GM18498 (cell line): ENCODE data around the gene RPLP1.

Experiments used
- ATAC-seq: cut with Tn5 transposase; IDR thresholded peaks from one replicate; pipeline ENCODE4 v1.9.1; 2021; ENCODE audit warnings: mild to moderate bottlenecking, moderate library complexity; ENCODE audit not compliant: unreplicated experiment

RPLP1 gene

DNA sequence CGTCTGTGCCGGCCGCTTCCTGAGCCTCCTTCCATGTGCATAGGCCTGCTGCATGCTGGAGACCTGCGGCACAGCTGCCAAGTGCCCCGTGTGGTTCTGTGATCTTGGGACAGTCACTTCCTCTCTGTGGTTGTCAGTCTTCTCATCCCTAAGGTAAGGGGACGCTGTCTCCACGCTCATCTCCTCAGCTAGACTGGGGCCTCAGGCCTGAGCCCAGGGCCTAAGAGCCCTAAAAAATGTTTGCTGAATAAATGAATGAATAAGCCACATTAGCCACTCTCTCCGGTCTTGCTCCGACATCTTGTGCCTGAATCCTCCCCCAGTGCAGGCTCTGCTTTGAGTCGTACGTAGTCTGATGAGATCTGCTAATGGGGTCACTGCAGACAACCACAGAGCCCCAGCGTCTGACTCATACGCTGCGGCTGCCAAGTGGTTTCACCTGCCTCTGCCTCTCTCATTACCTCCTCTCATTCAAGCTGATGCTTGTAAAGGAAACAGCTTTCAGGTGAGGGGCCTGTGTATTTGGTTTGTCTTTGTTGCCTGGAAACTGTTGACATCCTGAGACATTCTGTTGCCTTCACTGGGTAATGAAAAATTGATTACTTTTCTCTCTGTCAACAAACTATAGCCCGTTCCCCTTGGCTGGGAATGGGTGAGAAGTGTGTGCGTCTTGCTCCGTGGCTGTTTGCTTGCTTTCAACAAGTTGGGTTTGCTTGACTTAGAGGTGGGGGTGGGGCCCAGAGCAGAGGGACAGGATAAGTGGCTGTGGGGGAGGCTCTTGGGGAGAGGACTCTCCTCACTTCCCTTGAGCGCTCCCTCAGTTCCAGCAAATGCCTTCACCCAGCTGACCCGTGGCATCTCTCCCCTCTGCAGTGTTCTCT, 15.9 kb downstream of the RPLP1 start:
- no peak for ATAC-seq

DNA sequence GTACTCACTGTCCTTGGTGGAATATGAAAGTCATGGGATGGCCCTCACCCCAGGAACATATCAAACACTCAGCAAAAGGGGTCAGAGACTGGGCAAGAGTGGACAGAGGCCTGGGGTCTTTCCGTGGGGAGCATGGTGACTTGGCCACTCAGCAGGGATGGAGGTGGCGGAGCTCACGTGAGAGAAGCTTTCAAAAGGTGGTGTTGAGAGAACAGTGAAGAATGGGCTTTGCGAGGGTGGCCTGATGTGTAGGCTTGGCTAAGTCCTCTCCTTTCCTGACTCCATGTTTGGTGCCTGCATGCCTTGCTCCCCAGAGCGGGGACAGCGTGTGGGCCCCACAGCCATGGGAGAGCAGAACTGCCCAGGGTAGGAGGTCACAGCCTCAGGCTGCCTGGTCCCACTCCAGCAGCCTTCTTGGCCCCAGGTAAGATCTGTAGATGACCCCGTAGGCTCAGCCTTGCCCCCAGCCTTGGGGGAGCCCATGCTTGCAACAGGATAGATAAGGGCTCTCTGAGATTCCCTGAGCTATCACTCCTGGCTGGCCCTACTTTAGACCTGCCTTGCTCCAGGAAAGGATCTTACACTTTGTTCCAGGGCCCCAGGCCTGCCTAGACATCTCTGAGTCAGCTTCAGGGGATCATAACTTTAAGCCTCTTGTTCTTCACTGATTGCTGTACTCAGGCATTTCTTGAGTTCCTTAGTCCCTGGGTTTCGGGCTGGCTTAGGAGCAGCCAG, 17.0 kb downstream of the RPLP1 start:
- ATAC-seq, result no peak

DNA sequence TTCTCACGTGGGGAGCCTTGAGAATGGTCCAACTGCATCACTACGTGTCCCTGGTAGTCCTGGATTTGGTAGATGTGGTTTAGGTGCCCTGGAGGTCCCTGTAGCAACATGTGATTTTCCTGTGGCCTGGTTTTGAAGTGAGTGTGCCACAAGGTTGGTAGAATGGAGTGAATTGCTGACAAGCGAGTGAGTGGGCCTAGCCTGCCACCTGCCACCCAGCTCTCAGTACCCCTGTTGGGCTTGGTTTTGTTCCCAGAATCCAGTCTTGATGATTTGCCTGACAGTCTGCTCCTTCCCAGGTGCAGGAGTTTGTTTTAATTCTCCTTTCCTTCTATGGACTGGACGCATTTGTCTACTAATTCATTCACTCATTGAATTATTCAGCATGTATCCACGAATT, 19.4 kb downstream of the RPLP1 start:
- ATAC-seq, result no peak

DNA sequence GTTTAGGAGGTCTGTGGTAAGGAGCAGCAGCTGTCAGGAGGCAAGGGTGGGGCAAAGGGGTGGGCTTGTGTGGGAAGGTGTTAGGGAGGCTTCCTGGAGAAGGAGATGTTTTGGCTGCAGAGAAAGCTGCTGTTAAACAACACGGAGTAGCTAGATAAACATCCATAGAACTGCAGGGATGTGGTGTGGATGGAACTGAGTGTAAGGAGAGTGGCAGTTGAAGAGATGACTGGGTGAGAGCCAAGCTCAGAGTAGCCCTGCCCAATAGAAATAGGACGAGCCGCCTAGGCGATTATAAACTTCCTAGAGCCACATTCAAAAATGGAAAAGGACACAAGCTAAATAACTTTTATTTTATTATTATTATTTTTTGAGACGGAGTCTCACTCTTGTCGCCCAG, 19.9 kb downstream of the RPLP1 start:
- no peak for ATAC-seq

DNA sequence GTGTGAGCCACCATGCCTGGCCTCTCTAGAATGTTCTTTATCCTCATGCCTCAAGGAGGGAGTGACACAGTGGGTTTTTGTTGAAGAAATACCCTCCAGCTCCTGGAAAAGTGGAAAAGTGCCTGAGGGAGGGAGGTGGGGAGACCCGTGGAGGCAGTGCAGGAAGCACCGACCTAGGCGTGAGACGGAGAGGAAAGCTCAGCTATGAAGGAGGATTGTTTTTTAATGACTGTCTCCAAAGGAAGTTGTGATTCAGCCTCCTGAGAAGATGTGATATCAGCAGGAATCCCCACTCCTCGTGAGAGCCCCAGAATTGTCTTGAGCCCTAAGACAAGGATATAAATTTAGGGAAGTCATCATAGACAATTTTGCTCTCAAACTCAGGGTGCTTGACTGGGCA, 21.7 kb downstream of the RPLP1 start:
- ATAC-seq, result no peak

DNA sequence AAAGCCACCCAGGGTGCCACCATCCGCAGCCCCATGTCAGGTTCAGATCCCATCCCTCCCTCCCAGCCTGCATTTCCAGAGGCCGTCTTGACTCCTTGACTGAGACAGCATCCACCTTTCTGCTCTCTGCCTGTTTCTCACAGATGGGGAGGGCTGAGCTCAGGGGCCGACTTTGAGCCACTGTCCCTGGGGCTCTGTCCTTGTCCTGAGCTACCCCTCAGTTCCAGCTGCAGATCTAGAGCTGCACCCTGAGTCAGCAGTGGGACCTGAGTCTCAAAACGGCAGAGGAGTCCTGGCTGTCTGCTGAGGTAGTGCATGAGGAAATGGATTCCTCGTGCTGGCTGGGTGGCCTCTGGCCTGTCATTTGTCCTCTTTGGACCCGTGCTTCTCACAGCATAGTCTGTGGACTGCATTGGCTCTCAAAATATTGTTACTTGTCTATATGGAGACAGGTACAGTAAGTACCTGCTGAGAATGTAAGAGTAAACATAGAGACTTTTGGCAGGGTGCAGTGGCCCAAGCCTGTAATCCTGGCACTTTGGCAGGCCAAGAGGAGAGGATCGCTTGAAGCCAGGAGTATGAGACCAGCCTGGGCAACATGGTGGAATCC, 22.3 kb downstream of the RPLP1 start:
- no peak for ATAC-seq

DNA sequence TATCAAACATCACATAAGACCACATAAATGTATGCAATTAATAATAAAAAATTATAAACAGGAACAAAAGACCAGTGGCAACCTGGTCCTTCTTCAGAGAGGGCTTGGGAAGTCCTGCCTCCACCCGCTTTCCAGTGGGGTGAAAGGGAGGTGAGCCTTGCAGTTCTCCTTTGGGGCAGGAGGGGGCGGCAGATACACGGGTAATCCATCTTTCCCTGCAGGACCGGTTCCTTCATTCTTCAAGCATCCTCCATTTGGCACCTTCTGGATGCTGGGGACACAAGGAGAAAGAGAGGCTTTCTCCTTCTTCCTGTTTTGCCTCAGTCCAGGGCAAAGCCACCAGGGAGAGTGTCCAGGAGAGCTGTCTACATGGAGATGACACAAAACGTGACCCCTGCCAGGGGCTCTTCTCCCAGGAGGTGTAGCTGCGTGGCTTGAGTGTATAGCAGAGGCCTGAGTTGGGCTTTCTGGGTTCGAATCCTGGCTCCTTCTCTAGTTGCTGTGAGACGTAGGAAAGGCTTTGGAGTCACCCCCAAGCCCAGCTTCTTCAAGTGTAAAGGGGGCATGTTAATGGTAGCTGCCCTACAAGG, 23.2 kb downstream of the RPLP1 start:
- ATAC-seq, result no peak

DNA sequence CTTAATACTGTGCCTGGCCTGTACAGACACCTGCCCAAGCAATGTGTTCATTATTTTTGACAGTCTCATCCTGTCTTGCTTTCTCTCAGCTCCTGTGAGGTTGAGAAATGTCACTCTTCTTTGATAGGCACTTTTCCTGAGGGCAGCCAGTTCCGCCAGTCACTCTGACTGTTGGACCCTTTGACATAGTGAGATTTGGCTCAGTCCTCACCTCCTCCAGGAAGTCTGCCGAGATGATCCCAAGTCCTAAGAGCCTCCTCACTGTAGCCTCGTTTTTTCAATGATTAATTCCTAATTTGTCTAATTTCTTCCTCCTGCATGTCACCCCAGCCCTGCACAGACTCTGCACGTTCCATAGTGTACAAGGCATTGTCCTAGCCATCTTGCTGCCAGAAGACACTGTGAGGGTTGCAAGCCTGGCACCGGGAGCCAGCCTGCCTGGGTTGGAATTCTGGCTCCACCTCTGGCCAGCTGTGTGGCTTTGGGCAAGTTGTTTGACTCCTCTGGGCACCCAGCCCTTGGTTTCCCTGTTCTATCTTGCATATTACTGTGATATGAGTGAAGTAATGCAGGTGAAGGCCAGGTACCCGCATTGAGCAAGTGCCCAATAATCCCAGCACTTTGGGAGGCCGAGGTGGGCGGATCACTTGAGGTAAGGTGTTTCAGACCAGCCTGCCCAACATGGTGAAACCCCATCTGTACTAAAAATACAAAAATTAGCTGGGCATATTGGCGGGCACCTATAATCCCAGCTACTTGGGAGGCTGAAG, 24.3 kb downstream of the RPLP1 start:
- ATAC-seq, result no peak

DNA sequence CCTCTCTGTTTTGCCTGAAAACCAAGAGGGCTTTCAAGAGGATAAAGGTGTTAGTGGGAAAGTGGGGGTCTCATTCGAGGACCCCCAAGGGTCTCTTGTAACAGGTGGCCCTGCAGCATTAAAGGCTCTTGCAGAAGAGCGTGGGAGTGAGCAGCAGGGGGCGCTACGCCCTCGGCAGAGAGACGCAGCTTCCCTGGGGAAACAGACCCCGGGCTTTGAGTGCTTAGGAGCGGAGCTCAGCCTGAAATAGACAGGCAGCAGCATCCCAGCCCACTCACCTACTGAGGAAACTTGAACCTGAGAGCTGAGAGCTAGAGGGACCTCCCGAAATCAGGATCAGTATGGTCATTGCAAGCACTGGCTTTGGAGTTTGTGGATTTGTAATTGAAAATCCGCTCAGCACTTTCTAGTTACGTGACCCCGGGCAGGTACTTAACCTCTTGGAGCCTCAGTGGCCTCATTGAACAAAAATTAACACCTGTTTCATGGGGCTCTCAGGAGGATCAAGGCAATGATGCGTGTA, 25.7 kb downstream of the RPLP1 start:
- no peak for ATAC-seq

DNA sequence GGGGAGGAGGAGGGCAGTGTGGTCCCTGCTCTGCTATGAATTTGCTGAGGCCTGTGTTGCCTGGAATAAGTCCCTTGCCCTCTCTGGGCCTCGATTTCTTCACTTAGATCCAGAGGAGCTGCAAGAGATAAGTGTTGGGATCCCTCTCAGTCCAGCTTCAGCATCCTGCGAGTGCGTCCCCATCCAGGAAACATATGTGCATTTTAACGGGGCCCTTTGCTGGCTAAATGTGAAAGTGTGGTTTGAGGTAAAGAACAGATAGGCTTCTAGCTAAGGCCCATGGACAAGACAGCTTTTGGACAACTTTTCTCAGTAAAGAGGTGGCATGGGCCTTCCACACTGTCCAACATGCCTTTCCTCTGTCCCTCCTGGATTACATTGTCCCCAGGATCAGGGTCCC, 26.5 kb downstream of the RPLP1 start:
- ATAC-seq, result no peak

DNA sequence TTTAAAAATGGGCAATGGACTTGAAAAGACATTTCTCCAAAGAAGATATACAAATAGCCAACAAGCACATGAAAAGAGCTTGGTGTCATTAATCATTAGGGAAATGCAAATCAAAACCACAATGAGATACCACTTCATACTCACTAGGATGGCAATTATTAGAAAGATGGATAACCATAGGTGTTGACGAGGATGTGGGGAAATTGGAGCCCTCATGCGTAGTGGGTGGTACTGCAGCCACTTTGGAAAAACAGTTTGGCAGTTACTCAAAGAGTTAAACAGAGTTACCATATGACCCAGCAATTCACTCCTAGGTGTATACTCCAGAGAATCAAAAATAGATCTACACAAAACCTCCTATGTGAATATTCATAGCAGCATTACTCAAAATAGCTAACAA, 27.4 kb downstream of the RPLP1 start:
- no peak for ATAC-seq

DNA sequence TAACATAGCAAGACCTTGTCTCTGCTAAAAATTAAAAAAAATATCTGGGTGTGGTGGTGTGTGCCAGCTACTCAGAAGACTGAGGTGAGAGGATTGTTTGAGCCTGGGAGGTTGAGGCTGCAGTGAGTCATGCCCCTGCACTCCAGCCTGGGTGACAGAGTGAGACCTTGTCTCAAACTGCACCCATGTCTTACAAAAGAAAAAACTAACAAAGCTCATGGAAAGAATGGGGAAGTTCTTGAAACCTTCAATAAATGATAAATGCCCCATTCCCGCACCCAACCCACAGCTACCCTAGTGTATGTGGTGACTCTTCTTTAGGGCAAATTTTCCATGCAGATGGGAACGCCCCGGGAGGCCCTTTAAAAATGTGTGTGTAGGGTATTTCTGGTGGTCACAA, 28.3 kb downstream of the RPLP1 start:
- ATAC-seq, result no peak

DNA sequence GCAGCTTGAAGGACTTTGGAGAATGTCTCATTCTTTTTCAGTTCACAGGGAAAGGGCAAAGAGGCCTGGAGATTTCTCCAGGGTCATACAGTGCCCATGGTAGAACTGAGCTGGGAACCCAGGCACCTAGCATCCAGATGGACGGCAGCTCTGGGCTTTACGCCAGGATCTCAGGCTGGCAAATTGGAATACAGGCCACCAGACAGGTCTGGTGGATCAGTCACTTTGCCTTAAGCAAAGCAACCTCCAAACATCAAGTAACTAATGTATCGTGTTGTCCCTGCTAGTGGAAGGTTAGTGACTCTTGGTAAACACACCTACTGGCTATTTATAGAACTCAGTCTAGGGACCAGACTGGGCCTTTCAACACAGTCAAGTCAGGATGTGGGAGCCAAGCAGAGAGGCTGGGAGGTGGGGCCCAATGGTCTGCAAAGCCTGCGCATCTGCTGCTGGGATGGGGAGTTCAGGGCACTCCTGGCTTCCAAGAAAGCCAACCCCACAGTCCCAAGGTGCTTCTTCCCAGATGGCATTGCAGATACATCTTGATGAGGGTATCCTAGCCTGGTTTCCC, 30.2 kb downstream of the RPLP1 start:
- no peak for ATAC-seq

DNA sequence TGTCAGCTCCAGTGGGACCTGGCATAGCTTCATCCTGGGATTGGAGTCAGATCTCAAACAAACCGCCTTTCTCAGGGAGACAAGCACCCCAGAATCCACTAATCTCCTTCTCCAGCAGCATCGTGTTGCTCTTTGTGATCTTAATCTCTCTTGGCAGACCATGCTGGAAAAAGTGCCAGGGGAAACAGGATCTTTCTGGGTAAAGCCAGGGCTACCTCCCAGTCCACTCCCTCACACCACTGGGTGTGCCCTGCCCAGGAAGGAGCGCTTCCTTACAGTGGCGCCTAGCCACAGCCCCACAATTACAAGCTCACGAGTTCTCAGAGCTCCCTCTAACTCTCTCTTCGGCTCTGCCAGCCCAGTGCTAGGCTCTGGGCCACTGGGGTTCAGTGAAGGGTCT, 32.2 kb downstream of the RPLP1 start:
- no peak for ATAC-seq

DNA sequence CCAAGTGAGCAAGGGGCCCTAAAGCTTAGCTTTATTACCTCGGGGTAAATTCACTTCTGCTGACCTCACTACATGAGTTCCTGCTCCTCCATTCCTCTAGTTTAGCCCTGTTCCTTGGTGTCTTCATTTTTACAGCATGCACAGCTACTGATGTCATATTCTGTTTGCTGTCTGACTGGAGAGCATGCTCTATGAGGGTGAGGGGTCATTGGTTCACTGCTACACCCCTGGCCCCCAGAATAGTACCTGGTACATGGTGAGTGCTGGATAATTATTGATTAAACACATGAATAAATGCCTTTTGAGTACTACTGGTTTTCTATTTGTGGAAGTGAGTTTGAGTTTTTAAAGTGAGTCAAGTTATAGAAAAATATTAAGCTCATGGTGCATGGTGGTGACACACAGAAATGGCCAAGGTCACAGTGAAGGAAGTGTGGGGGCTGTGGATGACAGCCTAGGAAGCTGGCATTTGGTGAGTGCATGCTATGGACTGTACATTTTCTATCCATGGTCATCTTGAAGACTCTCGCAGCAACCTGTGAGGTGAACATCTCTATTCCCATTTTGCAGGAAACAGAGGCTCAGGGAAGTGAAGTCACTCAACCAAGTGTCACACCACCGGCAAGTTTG, 34.0 kb downstream of the RPLP1 start:
- no peak for ATAC-seq

DNA sequence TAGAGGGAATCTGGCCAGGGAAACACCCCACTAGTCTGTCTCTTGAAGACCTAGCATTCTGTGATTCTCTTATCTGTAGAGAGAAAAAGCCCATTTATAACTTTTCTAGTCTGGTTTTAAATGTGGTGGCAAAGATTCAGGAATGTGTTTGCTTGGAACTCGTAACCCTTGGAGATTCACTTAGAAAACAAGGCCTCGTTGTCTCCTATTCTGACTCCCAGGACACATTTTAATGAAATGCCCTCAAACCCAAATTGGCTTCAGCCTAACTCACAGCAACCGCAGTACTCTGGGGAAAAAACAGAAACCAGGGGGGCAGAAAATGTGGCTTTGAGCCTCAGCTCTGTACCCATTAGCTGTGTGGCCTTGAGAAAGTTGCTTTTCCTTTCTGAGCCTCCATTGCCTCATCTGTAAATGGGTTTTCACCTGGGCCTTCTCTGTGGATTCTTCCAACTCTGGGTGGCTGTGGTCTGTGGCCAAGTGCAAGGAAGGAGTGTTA, 36.5 kb downstream of the RPLP1 start:
- ATAC-seq, result no peak

DNA sequence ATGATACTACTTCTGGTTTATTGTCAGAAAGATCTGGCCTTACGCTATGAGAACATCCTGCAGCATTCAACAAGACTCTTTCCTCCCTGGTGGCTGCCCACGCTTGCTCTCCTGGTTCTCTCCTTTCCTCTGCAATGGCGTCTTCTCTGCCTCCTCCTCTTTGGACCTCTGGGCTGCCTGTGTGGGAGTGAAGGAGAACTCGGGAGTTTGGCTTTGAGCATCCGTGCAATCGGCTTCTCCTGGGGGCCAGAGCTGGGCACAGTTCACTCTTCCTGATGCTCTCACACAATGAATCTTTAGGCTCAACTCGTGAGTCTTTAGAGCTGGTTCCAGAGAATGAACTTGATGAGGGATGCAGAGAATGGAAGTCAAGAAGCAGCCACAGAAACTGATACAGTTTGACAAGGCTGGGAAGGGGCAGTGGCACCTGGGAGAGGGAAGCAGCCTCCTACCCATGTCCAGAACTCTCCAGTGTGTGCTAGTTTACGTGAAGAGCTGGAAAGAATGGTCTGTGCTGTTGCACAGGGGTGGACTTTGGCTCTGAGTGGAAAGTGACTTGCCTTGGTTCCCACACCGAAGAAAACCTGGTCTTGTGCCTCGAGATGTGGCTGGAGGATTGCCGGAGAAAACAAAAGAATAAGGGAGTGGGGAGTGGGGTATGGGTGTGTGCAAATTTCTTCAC, 37.9 kb downstream of the RPLP1 start:
- ATAC-seq, result no peak

DNA sequence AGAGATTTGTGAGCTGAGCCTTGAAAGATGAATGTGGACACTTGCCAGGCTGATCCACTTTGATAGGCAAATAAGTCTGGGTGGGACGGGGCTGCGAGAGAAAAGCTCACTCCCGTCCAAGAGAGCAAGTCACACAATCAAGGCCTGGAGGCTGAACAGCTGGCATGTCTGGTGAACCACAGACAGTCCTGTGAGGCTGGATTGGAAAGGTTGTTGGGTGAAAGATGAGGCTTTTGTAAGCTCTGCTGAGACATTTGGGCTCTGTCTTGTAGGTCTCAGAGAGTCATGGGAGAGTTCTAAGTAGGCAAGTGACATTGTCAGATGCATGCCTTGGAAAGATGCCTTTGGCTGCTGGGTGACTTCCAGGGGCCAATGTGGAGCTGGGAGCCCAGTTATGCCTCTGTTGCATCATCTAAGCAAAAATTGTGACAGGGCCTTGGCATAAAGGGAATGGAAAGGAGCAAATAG, 38.5 kb downstream of the RPLP1 start:
- no peak for ATAC-seq

DNA sequence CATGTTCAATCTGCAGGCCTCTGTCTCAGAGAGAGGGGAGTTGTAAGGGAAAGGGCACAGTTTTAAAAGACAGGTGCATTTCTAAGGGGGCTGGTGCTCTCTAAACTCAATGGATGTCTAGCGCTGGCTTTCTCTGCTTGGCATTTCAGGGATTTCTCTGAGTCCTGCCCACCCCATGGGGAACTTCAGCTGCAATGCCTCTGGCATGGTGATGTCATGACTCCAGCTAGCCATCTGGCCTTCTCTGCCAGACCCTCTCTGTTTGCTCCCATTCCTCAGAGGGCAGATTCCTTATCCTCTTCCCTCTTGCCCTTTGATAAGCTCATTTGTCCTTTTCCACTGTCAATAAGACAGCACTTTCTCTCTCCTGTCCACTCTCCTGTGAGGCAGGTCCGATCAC, 40.8 kb downstream of the RPLP1 start:
- ATAC-seq, result no peak
